ENCODE data around the gene CCT2.

DNA sequence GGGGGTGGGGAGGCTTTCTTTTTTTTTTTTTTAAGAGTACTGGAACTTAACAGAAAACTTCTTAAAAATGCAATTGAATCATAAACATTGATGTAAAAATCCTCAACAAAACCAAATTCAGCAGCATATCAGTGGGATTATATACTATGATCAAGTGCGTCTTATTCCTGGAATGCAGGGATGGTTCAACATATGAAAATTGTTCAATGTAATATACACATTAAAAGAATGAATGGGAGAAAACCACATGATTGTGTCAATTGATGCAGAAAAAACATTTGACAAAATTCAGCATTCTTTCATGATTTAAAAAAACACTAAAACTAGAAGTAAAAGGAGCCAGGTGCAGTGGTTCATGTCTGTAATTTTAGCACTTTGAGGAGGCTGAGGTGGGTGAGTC is 41.2 kb upstream of the CCT2 start:
- TF ChIP-seq, protein P1, sequence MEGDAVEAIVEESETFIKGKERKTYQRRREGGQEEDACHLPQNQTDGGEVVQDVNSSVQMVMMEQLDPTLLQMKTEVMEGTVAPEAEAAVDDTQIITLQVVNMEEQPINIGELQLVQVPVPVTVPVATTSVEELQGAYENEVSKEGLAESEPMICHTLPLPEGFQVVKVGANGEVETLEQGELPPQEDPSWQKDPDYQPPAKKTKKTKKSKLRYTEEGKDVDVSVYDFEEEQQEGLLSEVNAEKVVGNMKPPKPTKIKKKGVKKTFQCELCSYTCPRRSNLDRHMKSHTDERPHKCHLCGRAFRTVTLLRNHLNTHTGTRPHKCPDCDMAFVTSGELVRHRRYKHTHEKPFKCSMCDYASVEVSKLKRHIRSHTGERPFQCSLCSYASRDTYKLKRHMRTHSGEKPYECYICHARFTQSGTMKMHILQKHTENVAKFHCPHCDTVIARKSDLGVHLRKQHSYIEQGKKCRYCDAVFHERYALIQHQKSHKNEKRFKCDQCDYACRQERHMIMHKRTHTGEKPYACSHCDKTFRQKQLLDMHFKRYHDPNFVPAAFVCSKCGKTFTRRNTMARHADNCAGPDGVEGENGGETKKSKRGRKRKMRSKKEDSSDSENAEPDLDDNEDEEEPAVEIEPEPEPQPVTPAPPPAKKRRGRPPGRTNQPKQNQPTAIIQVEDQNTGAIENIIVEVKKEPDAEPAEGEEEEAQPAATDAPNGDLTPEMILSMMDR (tag by site-specific recombination; IDR thresholded peaks at IDR 0.05), result no peak
- no peak for TF ChIP-seq ZNF558 (tag by site-specific recombination; IDR thresholded peaks at IDR 0.05)
- no peak for TF ChIP-seq ZNF48 (tag by site-specific recombination; IDR thresholded peaks at IDR 0.05)
- TF ChIP-seq, protein P2, sequence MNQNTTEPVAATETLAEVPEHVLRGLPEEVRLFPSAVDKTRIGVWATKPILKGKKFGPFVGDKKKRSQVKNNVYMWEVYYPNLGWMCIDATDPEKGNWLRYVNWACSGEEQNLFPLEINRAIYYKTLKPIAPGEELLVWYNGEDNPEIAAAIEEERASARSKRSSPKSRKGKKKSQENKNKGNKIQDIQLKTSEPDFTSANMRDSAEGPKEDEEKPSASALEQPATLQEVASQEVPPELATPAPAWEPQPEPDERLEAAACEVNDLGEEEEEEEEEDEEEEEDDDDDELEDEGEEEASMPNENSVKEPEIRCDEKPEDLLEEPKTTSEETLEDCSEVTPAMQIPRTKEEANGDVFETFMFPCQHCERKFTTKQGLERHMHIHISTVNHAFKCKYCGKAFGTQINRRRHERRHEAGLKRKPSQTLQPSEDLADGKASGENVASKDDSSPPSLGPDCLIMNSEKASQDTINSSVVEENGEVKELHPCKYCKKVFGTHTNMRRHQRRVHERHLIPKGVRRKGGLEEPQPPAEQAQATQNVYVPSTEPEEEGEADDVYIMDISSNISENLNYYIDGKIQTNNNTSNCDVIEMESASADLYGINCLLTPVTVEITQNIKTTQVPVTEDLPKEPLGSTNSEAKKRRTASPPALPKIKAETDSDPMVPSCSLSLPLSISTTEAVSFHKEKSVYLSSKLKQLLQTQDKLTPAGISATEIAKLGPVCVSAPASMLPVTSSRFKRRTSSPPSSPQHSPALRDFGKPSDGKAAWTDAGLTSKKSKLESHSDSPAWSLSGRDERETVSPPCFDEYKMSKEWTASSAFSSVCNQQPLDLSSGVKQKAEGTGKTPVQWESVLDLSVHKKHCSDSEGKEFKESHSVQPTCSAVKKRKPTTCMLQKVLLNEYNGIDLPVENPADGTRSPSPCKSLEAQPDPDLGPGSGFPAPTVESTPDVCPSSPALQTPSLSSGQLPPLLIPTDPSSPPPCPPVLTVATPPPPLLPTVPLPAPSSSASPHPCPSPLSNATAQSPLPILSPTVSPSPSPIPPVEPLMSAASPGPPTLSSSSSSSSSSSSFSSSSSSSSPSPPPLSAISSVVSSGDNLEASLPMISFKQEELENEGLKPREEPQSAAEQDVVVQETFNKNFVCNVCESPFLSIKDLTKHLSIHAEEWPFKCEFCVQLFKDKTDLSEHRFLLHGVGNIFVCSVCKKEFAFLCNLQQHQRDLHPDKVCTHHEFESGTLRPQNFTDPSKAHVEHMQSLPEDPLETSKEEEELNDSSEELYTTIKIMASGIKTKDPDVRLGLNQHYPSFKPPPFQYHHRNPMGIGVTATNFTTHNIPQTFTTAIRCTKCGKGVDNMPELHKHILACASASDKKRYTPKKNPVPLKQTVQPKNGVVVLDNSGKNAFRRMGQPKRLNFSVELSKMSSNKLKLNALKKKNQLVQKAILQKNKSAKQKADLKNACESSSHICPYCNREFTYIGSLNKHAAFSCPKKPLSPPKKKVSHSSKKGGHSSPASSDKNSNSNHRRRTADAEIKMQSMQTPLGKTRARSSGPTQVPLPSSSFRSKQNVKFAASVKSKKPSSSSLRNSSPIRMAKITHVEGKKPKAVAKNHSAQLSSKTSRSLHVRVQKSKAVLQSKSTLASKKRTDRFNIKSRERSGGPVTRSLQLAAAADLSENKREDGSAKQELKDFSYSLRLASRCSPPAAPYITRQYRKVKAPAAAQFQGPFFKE (tag by site-specific recombination; IDR thresholded peaks at IDR 0.05; ENCODE audit: borderline replicate concordance), result no peak
- TF ChIP-seq, protein P3, sequence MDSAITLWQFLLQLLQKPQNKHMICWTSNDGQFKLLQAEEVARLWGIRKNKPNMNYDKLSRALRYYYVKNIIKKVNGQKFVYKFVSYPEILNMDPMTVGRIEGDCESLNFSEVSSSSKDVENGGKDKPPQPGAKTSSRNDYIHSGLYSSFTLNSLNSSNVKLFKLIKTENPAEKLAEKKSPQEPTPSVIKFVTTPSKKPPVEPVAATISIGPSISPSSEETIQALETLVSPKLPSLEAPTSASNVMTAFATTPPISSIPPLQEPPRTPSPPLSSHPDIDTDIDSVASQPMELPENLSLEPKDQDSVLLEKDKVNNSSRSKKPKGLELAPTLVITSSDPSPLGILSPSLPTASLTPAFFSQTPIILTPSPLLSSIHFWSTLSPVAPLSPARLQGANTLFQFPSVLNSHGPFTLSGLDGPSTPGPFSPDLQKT (IDR thresholded peaks at IDR 0.05; ENCODE audit: borderline replicate concordance, low read depth, low read length), result no peak
- TF ChIP-seq, protein P4, sequence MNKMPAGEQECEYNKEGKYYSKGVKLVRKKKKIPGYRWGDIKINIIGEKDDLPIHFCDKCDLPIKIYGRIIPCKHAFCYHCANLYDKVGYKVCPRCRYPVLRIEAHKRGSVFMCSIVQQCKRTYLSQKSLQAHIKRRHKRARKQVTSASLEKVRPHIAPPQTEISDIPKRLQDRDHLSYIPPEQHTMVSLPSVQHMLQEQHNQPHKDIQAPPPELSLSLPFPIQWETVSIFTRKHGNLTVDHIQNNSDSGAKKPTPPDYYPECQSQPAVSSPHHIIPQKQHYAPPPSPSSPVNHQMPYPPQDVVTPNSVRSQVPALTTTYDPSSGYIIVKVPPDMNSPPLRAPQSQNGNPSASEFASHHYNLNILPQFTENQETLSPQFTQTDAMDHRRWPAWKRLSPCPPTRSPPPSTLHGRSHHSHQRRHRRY (tag by site-specific recombination; IDR thresholded peaks at IDR 0.05), result no peak
- TF ChIP-seq, protein P5, sequence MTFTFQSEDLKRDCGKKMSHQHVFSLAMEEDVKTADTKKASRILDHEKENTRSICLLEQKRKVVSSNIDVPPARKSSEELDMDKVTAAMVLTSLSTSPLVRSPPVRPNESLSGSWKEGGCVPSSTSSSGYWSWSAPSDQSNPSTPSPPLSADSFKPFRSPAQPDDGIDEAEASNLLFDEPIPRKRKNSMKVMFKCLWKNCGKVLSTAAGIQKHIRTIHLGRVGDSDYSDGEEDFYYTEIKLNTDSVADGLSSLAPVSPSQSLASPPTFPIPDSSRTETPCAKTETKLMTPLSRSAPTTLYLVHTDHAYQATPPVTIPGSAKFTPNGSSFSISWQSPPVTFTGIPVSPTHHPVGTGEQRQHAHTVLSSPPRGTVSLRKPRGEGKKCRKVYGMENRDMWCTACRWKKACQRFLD (tag by site-specific recombination; IDR thresholded peaks at IDR 0.05), result no peak
- TF ChIP-seq ZXDB (tag by site-specific recombination; IDR thresholded peaks at IDR 0.05), result no peak
- no peak for TF ChIP-seq ZNF274 (IDR thresholded peaks at IDR 0.05; ENCODE audit: low read length)
- TF ChIP-seq ZNF274 (tag by site-specific recombination; IDR thresholded peaks at IDR 0.05; ENCODE audit: borderline replicate concordance), result no peak
- no peak for TF ChIP-seq ZNF121 (tag by site-specific recombination; IDR thresholded peaks at IDR 0.05)
- TF ChIP-seq ZNF768 (tag by site-specific recombination; IDR thresholded peaks at IDR 0.05), result no peak
- TF ChIP-seq, protein P6, sequence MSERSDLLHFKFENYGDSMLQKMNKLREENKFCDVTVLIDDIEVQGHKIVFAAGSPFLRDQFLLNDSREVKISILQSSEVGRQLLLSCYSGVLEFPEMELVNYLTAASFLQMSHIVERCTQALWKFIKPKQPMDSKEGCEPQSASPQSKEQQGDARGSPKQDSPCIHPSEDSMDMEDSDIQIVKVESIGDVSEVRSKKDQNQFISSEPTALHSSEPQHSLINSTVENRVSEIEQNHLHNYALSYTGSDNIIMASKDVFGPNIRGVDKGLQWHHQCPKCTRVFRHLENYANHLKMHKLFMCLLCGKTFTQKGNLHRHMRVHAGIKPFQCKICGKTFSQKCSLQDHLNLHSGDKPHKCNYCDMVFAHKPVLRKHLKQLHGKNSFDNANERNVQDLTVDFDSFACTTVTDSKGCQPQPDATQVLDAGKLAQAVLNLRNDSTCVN (tag by site-specific recombination; optimal IDR thresholded peaks at IDR 0.05), result no peak
- TF ChIP-seq, protein P7, sequence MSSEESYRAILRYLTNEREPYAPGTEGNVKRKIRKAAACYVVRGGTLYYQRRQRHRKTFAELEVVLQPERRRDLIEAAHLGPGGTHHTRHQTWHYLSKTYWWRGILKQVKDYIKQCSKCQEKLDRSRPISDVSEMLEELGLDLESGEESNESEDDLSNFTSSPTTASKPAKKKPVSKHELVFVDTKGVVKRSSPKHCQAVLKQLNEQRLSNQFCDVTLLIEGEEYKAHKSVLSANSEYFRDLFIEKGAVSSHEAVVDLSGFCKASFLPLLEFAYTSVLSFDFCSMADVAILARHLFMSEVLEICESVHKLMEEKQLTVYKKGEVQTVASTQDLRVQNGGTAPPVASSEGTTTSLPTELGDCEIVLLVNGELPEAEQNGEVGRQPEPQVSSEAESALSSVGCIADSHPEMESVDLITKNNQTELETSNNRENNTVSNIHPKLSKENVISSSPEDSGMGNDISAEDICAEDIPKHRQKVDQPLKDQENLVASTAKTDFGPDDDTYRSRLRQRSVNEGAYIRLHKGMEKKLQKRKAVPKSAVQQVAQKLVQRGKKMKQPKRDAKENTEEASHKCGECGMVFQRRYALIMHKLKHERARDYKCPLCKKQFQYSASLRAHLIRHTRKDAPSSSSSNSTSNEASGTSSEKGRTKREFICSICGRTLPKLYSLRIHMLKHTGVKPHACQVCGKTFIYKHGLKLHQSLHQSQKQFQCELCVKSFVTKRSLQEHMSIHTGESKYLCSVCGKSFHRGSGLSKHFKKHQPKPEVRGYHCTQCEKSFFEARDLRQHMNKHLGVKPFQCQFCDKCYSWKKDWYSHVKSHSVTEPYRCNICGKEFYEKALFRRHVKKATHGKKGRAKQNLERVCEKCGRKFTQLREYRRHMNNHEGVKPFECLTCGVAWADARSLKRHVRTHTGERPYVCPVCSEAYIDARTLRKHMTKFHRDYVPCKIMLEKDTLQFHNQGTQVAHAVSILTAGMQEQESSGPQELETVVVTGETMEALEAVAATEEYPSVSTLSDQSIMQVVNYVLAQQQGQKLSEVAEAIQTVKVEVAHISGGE (tag by site-specific recombination; conservative IDR thresholded peaks at IDR 0.05; ENCODE audit: low read depth), result no peak

Data from HEK293 (cell line).